GM12878 (cell line): ENCODE measurements around the gene RAB3C. TPM values are rescaled to one million over a fixed set of nuclear protein-coding genes. Genes with fewer than 3 reads are reported as not detected.
A peak's percentile ranks its signal among the peaks of the same experiment; 100 is the strongest.
"Not testable (repeated sequence)": the region's sequence is repeated elsewhere in the genome, so short reads cannot be mapped to it uniquely, and the experiment has no call there.

Experiments
- ATAC-seq: fragments of 200-7000 bp; cut with Tn5 transposase; 3 replicates; pipeline ENCODE4 v1.9.1; 2020; ENCODE audit warnings: mild to moderate bottlenecking, moderate library complexity
- BruUV-seq: library from RNA; stranded (reverse); fragments of 400-500 nt; replicated peaks from 2 replicates; lab custom pipeline; 2021; lab: Mats Ljungman, UMichigan
- CTCF ChIA-PET: fragments of 300-600 bp; sonication (Branson Sonifier 250); formaldehyde crosslinking; extraction: SDS; loops from one replicate; lab custom pipeline; 2021; ENCODE audit warnings: inconsistent platforms; lab: Yijun Ruan, JAX
- POLR2A ChIA-PET: fragments of 350-600 bp; formaldehyde crosslinking; extraction: SDS; loops from one replicate; lab custom pipeline; 2021; ENCODE audit warnings: inconsistent platforms; lab: Charles Lee
- RAD21 ChIA-PET: fragments of 300-600 bp; sonication (Branson Sonifier 250); formaldehyde crosslinking; loops from one replicate; lab custom pipeline; 2023; ENCODE audit warnings: antibody characterized with exemption; ENCODE audit not compliant: unreplicated experiment; lab: Charles Lee
- SMC1A ChIA-PET: fragments of 300-600 bp; sonication (Branson Sonifier 250); formaldehyde crosslinking; loops from one replicate; lab custom pipeline; 2023; ENCODE audit not compliant: unreplicated experiment, uncharacterized antibody; lab: Charles Lee
- DNase-seq: peaks from one replicate; pipeline ENCODE4 v3.0.0-alpha.2; 2011; ENCODE audit warnings: low read depth, low spot score
- FAIRE-seq: peaks from 3 replicates; lab custom pipeline; 2011; peaks lifted over from hg19 to GRCh38; lab: Jason Lieb, UNC
- H2AFZ ChIP-seq: 2 replicates; pipeline ENCODE4 v1.6.0; 2011; ENCODE audit warnings: low read depth, low read length, control low read depth; ENCODE audit not compliant: control insufficient read depth
- H3K27ac ChIP-seq: 2 replicates; pipeline ENCODE4 v1.5.1; 2011; ENCODE audit warnings: control low read depth; ENCODE audit not compliant: control insufficient read depth, insufficient read depth
- H3K27me3 ChIP-seq, 2 experiments: replicated peaks in 1 of 2; 2 replicates each; pipeline versions ENCODE4 v1.6.0 to v1.6.1; 2011; ENCODE audit warnings: low read length in 1 of 2; ENCODE audit not compliant: control insufficient read depth in 2 of 2, insufficient read depth in 2 of 2
- H3K36me3 ChIP-seq, 2 experiments: 2 replicates each; pipeline ENCODE4 v1.5.1; 2011; ENCODE audit warnings: low read length in 1 of 2; ENCODE audit not compliant: control insufficient read depth in 2 of 2, insufficient read depth in 2 of 2
- H3K4me1 ChIP-seq: 2 replicates; pipeline ENCODE4 v1.6.1; 2011; ENCODE audit warnings: mild to moderate bottlenecking, low read length, moderate library complexity, mixed read lengths; ENCODE audit not compliant: control insufficient read depth, insufficient read depth
- H3K4me2 ChIP-seq: 2 replicates; pipeline ENCODE4 v1.6.0; 2011; ENCODE audit warnings: control low read depth; ENCODE audit not compliant: control insufficient read depth, insufficient read depth
- H3K4me3 ChIP-seq: fragments of 200-600 bp; sonication (generic); 2 replicates; pipeline ENCODE4 v1.5.1; 2016
- H3K79me2 ChIP-seq: 2 replicates; pipeline ENCODE4 v1.6.0; 2011; ENCODE audit warnings: low read length; ENCODE audit not compliant: control insufficient read depth, insufficient read depth
- H3K9ac ChIP-seq: 2 replicates; pipeline ENCODE4 v1.8.0; 2011; ENCODE audit warnings: low read length, control low read depth, mixed read lengths; ENCODE audit not compliant: control insufficient read depth, insufficient read depth
- H3K9me3 ChIP-seq: replicated peaks from 3 replicates; pipeline ENCODE4 v1.5.1; 2011; ENCODE audit warnings: mild to moderate bottlenecking, low read length; ENCODE audit not compliant: control insufficient read depth, insufficient read depth
- H4K20me1 ChIP-seq: 2 replicates; pipeline ENCODE4 v1.6.0; 2011; ENCODE audit not compliant: control insufficient read depth, insufficient read depth
- SPI1 ChIP-seq: IDR thresholded peaks from 2 replicates; pipeline ENCODE4 v1.6.1; 2011; ENCODE audit warnings: low read depth, mild to moderate bottlenecking, low read length, moderate library complexity, borderline replicate concordance; ENCODE audit not compliant: insufficient read depth
- WGBS: methylation state at CpG from one replicate; pipeline ENCODE4 v1.1.6; 2016; ENCODE audit warnings: low lambda C conversion rate; ENCODE audit not compliant: insufficient replicate concordance, insufficient coverage; ENCODE audit errors: missing lambda C conversion rate; 5-methylcytosine and 5-hydroxymethylcytosine counted together
- in situ Hi-C: fragments of 300-500 bp; cut with MboI; formaldehyde crosslinking; loops from 9 replicates; pipeline ENCODE4 v1.14.3; 2018; ENCODE audit warnings: mixed read lengths
- intact Hi-C: fragments of 100-400 bp; cut with micrococcal nuclease; formaldehyde crosslinking; loops from one replicate; pipeline ENCODE4 v1.14.2; 2022; ENCODE audit not compliant: unreplicated experiment
- polyA plus RNA-seq, 11 experiments: library from polyadenylated mRNA; depleted of rRNA in 4 of 11; unstranded in 6 of 11; stranded (reverse) in 5 of 11; fragments of >200 nt; fragmentation: Nextera tagmentation in 4 of 11; fragmentation: Illumina TruSeq in 1 of 11; extraction: Ambion mirVana in 4 of 11; extraction: Trizol in 1 of 11; gene quantifications; 1 replicate in 1 of 11; 2 replicates in 10 of 11; pipeline versions ENCODE4 v1.2.1 to v1.2.3, GENCODE V29; 2011 to 2016; ENCODE audit warnings: inconsistent platforms in 2 of 11, missing spikeins in 2 of 11, low read depth in 1 of 11
- total RNA-seq, 4 experiments: library from RNA; depleted of rRNA in 3 of 4; stranded (reverse); fragments of >200 nt in 3 of 4; fragmentation: Illumina TruSeq in 1 of 4; extraction: Trizol in 1 of 4; gene quantifications; 2 replicates each; pipeline versions ENCODE4 v1.2.1 to v1.2.3, GENCODE V29; 2013 to 2021

RAB3C gene
- total and polyA plus RNA-seq, 10 of the 15 experiments (the other 5 are each of a cell fraction or from before 2014, with no cell fraction given): not detected

GRCh38 chr5:58600613-58601012 is 17.7 kb downstream of the RAB3C start:
- H3K9ac ChIP-seq, intact Hi-C loops, BruUV-seq, H3K9me3 ChIP-seq, H3K4me2 ChIP-seq, H3K27me3 ChIP-seq, H3K4me3 ChIP-seq, CTCF ChIA-PET, H3K79me2 ChIP-seq, FAIRE-seq, SMC1A ChIA-PET, DNase-seq, H3K36me3 ChIP-seq, in situ Hi-C loops, ATAC-seq, RAD21 ChIA-PET, H2AFZ ChIP-seq, H3K4me1 ChIP-seq, H3K27ac ChIP-seq, H4K20me1 ChIP-seq, POLR2A ChIA-PET: not testable (repeated sequence)
- WGBS: 16% methylated on average over 2 of the region's 2 CpGs
- peak; percentile 83 for TF ChIP-seq SPI1

GRCh38 chr5:58602889-58603288 is 20.0 kb downstream of the RAB3C start:
- DNase-seq, H3K9ac ChIP-seq, BruUV-seq, in situ Hi-C loops, POLR2A ChIA-PET, H4K20me1 ChIP-seq, ATAC-seq, H2AFZ ChIP-seq, H3K4me2 ChIP-seq, RAD21 ChIA-PET, H3K9me3 ChIP-seq, H3K27ac ChIP-seq, intact Hi-C loops, FAIRE-seq, H3K27me3 ChIP-seq, H3K36me3 ChIP-seq, H3K79me2 ChIP-seq, H3K4me3 ChIP-seq, H3K4me1 ChIP-seq: not testable (repeated sequence)
- SMC1A ChIA-PET: interaction anchor here (0.8 kb wide), 1 partner anchor 216 kb away, joined by 3 read pairs; no protein-coding TSS in a partner anchor
- 6% methylated on average over 4 of the region's 4 CpGs for WGBS
- CTCF ChIA-PET: interaction anchor here (0.7 kb wide), 1 partner anchor 126 kb away, joined by 3 read pairs; no protein-coding TSS in a partner anchor
